Panc1 (cell line): Measurements from ENCODE around the gene ERCC6. TPM values are rescaled to one million over a fixed set of nuclear protein-coding genes. Genes with fewer than 3 reads are reported as not detected.

Source experiments
- ATAC-seq: fragments of 200-7000 bp; cut with Tn5 transposase; 2 replicates; pipeline ENCODE4 v1.9.1; 2020; ENCODE audit warnings: mild to moderate bottlenecking, moderate library complexity
- BruUV-seq: library from RNA; stranded (reverse); fragments of 400-500 nt; replicated peaks from 2 replicates; lab custom pipeline; 2021; lab: Mats Ljungman, UMichigan
- CTCF ChIA-PET: fragments of 300-600 bp; sonication (Branson Sonifier 250); formaldehyde crosslinking; loops from one replicate; lab custom pipeline; 2022; ENCODE audit warnings: antibody characterized with exemption; lab: Charles Lee
- POLR2A ChIA-PET: fragments of 300-600 bp; sonication (Branson Sonifier 250); formaldehyde crosslinking; loops from one replicate; lab custom pipeline; 2022; ENCODE audit warnings: antibody characterized with exemption; lab: Charles Lee
- DNase-seq: peaks from one replicate; pipeline ENCODE4 v3.0.0-alpha.2; 2010; ENCODE audit warnings: low read depth, low spot score
- H3K27ac ChIP-seq: 2 replicates; pipeline ENCODE4 v1.5.1; 2011; ENCODE audit warnings: mild to moderate bottlenecking, low read length, inconsistent platforms
- H3K27me3 ChIP-seq: fragments of 200-500 bp; sonication (Bioruptor generic); 2 replicates; pipeline ENCODE4 v1.6.0; 2014; ENCODE audit warnings: low read length, inconsistent platforms; ENCODE audit not compliant: control insufficient read depth, insufficient read depth
- H3K36me3 ChIP-seq: fragments of 200-500 bp; sonication (Bioruptor generic); 2 replicates; pipeline ENCODE4 v1.5.1; 2014; ENCODE audit warnings: inconsistent platforms, mild to moderate bottlenecking, low read length, moderate library complexity; ENCODE audit not compliant: control insufficient read depth, insufficient read depth
- H3K4me1 ChIP-seq: 2 replicates; pipeline ENCODE4 v1.5.1; 2011; ENCODE audit warnings: inconsistent platforms, mild to moderate bottlenecking, low read length, moderate library complexity; ENCODE audit not compliant: control insufficient read depth, insufficient read depth
- H3K4me3 ChIP-seq, 2 experiments: 2 replicates each; pipeline ENCODE4 v1.5.1; 2011 to 2012; ENCODE audit warnings: low read depth in 2 of 2, low read length in 2 of 2, mild to moderate bottlenecking in 2 of 2, inconsistent platforms in 1 of 2, moderate library complexity in 1 of 2
- H3K9me3 ChIP-seq: fragments of 200-500 bp; sonication (Bioruptor generic); 2 replicates; pipeline ENCODE4 v1.5.1; 2014; ENCODE audit warnings: low read depth, mild to moderate bottlenecking, inconsistent platforms, low read length, moderate library complexity; ENCODE audit not compliant: control insufficient read depth, insufficient read depth
- POLR2AphosphoS5 ChIP-seq: IDR thresholded peaks from 2 replicates; pipeline ENCODE4 v1.6.1; 2012; ENCODE audit warnings: mild to moderate bottlenecking, low read depth, low read length, moderate library complexity
- SIN3A ChIP-seq: IDR thresholded peaks from 2 replicates; pipeline ENCODE4 v1.6.1; 2012; ENCODE audit warnings: low read depth, mild to moderate bottlenecking, low read length, moderate library complexity, borderline replicate concordance; ENCODE audit not compliant: insufficient read depth
- TCF7L2 ChIP-seq: IDR thresholded peaks from 2 replicates; pipeline ENCODE4 v1.6.1; 2011; ENCODE audit warnings: mild to moderate bottlenecking, low read depth, low read length, inconsistent platforms
- in situ Hi-C: cut with HindIII; loops from 2 replicates; pipeline ENCODE4 v1.10.0; 2016; ENCODE audit warnings: low sequenced_read_pairs, low pct_unique_long_range_greater_than_20kb
- intact Hi-C: fragments of 100-400 bp; cut with micrococcal nuclease; formaldehyde crosslinking; loops from one replicate; pipeline ENCODE4 v1.10.0; 2022; ENCODE audit not compliant: unreplicated experiment
- total RNA-seq: library from RNA; stranded (reverse); gene quantifications from one replicate; pipeline ENCODE4 v1.2.1, GENCODE V29; 2021; ENCODE audit not compliant: unreplicated experiment
- TF ChIP-seq, protein P1 (sequence below): fragments of 450-650 bp; IDR thresholded peaks from 2 replicates; pipeline ENCODE4 v1.5.1; 2017; ENCODE audit warnings: mild to moderate bottlenecking
- TF ChIP-seq, protein P2 (sequence below), 2 experiments: IDR thresholded peaks; 2 replicates each; pipeline ENCODE4 v1.6.1; 2011 to 2012; ENCODE audit warnings: low read depth in 2 of 2, control low read depth in 1 of 2, low read length in 1 of 2, mild to moderate bottlenecking in 1 of 2, moderate library complexity in 1 of 2; ENCODE audit not compliant: insufficient read depth in 1 of 2

The ERCC6 gene
- total RNA-seq, 1 experiment from 2014 or later: 19.1 TPM

DNA sequence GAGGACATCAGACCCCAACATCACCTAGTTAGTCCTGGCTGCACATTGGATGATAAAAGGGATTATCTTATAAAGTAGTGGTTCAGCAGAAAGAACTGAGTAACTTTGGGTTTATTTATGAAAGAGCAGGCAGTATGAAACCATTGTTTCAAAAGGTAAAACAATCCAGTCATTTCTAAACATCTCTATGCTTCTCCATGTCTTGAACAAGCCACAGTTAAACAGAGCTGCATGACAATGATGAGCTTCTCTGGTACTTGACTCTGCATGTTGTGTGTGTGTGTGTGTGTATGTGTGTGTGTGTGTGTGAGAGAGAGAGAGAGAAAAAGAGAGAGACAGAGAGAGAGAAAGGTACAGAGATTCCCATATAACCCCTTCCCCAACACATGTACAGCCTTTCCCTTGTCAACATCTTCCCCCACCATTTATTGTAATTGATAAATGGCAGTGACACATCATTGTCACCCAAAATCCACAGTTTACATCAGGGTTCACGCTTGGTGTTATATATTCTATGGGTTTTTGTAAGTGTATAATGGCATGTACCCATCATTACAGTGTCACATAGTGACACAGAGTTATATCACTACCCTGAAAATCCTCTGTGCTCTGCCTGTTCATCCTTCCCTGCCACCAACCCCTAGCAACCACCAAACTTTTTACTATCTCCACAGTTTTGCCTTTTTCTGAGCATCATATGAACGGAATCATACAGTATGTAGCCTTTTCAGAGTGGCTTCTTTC lies 38.4 kb upstream of the ERCC6 start:
- CTCF ChIA-PET: interaction anchor here (0.6 kb wide), 2 partner anchors 56 to 873 kb away, joined by 3 read pairs; no protein-coding TSS in a partner anchor
- in situ Hi-C loops: no loop called here

DNA sequence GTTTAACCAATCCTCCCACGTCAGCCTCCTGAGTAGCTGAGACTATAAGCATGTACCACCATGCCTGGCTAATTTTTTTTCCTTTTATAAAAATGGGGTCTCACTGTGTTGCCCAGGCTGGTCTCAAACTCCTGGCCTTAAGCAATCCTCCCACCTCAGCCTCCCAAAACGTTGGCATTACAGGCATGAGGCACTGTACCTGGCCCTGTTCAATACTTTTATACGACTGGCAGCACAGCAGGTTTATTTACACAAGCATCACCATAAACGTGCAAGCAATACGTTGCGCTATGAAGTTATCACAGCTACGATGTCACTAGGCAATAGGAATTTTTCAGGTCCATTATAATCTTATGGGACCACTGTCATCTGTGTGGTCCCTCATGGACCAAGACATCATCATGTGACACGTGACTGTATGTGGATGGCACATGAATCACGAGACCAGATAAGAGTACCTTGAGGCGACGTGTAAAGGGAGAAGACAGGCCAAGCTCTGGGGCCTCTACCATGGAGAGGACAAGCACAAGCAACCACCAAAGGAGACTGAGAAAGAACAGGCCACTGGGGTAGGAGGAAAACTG lies 36.7 kb upstream of the ERCC6 start:
- Histone ChIP-seq H3K4me3 (no peak overlapping the region), H3K27me3 (no peaks in the 10 kb centered on the region), H3K36me3 (no peaks in the 10 kb centered on the region), H3K9me3 (no peaks in the 10 kb centered on the region), H3K27ac (no peak overlapping the region), H3K4me1 (no peaks in the 10 kb centered on the region)
- TF ChIP-seq POLR2AphosphoS5: no peak
- TF ChIP-seq SIN3A: no peak
- TF ChIP-seq, protein P1, sequence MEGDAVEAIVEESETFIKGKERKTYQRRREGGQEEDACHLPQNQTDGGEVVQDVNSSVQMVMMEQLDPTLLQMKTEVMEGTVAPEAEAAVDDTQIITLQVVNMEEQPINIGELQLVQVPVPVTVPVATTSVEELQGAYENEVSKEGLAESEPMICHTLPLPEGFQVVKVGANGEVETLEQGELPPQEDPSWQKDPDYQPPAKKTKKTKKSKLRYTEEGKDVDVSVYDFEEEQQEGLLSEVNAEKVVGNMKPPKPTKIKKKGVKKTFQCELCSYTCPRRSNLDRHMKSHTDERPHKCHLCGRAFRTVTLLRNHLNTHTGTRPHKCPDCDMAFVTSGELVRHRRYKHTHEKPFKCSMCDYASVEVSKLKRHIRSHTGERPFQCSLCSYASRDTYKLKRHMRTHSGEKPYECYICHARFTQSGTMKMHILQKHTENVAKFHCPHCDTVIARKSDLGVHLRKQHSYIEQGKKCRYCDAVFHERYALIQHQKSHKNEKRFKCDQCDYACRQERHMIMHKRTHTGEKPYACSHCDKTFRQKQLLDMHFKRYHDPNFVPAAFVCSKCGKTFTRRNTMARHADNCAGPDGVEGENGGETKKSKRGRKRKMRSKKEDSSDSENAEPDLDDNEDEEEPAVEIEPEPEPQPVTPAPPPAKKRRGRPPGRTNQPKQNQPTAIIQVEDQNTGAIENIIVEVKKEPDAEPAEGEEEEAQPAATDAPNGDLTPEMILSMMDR: no peak
- TF ChIP-seq TCF7L2: no peak
- TF ChIP-seq, protein P2, sequence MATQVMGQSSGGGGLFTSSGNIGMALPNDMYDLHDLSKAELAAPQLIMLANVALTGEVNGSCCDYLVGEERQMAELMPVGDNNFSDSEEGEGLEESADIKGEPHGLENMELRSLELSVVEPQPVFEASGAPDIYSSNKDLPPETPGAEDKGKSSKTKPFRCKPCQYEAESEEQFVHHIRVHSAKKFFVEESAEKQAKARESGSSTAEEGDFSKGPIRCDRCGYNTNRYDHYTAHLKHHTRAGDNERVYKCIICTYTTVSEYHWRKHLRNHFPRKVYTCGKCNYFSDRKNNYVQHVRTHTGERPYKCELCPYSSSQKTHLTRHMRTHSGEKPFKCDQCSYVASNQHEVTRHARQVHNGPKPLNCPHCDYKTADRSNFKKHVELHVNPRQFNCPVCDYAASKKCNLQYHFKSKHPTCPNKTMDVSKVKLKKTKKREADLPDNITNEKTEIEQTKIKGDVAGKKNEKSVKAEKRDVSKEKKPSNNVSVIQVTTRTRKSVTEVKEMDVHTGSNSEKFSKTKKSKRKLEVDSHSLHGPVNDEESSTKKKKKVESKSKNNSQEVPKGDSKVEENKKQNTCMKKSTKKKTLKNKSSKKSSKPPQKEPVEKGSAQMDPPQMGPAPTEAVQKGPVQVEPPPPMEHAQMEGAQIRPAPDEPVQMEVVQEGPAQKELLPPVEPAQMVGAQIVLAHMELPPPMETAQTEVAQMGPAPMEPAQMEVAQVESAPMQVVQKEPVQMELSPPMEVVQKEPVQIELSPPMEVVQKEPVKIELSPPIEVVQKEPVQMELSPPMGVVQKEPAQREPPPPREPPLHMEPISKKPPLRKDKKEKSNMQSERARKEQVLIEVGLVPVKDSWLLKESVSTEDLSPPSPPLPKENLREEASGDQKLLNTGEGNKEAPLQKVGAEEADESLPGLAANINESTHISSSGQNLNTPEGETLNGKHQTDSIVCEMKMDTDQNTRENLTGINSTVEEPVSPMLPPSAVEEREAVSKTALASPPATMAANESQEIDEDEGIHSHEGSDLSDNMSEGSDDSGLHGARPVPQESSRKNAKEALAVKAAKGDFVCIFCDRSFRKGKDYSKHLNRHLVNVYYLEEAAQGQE (IDR thresholded peaks at IDR 0.05; ENCODE audit: insufficient read depth in 1 of 2, low read depth in 2 of 2, low read length in 1 of 2): no peak
- in situ Hi-C loops (no loop called here), intact Hi-C loops (no loop called here)
- ChIA-PET POLR2A (no interaction called here), CTCF (no interaction called here)
- DNase-seq (no peak), ATAC-seq (no peak)
- BruUV-seq: no TSS peak

More for the DNA sequence above, 38.4 kb upstream of the ERCC6 start:
- no peak overlapping the region for H3K4me3 ChIP-seq
- intact Hi-C loops: no loop called here
- no peaks in the 10 kb centered on the region for H3K4me1 ChIP-seq
- POLR2A ChIA-PET: no interaction called here
- no peaks in the 10 kb centered on the region for H3K36me3 ChIP-seq
- H3K9me3 ChIP-seq: no peaks in the 10 kb centered on the region
- H3K27me3 ChIP-seq: no peaks in the 10 kb centered on the region; the same call in 1 of the 2 replicates
- H3K27ac ChIP-seq: no peak overlapping the region
- DNase-seq (no peak), ATAC-seq (no peak)
- TF ChIP-seq, protein P1: no peak
- TF ChIP-seq TCF7L2 (no peak), SIN3A (no peak), POLR2AphosphoS5 (no peak)
- TF ChIP-seq, protein P2 (IDR thresholded peaks at IDR 0.05; ENCODE audit: insufficient read depth in 1 of 2, low read depth in 2 of 2, low read length in 1 of 2): no peak
- BruUV-seq: no TSS peak
